ENCODE results near the gene ERC2. TPM values are rescaled to one million over a fixed set of nuclear protein-coding genes. Genes with fewer than 3 reads are reported as not detected.

The ERC2 gene
- total and polyA plus RNA-seq, 2 donors (not counting 3 experiments of a cell fraction or from before 2014, with no cell fraction given) = 5.6 to 15.5 TPM

DNA sequence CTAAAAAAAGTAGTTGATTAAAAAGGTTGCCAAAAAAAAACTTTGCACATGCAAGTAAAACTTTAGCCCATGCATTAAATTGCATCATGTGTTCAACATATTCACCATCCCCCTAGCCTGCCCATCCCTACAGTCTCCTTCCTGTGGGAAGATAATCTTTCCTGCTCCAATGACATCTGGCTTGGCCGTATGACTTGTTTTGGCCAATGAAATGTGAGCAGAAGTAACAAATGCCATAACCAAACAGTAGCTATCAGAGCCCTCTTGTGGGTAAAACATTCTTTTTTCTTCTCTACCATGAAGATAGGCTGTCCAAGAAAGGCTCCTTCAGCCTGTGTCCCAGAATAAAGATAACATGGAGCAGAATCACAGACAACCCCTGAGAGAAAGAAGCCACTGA is 15.3 kb downstream of the ERC2 start:
- no TSS peak for BruUV-seq (replicated peaks)
- TF ChIP-seq POLR2AphosphoS5 (IDR thresholded peaks at IDR 0.05; ENCODE audit: insufficient read depth, low read depth, low read length) = no peak
- TF ChIP-seq, protein P1, sequence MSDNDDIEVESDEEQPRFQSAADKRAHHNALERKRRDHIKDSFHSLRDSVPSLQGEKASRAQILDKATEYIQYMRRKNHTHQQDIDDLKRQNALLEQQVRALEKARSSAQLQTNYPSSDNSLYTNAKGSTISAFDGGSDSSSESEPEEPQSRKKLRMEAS (IDR thresholded peaks at IDR 0.05; ENCODE audit: insufficient read depth, insufficient read length) = no peak
- no peak for TF ChIP-seq GATA2 (IDR thresholded peaks at IDR 0.05; ENCODE audit: insufficient read depth, insufficient read length, low read depth, low read length)
- TF ChIP-seq, protein P2, sequence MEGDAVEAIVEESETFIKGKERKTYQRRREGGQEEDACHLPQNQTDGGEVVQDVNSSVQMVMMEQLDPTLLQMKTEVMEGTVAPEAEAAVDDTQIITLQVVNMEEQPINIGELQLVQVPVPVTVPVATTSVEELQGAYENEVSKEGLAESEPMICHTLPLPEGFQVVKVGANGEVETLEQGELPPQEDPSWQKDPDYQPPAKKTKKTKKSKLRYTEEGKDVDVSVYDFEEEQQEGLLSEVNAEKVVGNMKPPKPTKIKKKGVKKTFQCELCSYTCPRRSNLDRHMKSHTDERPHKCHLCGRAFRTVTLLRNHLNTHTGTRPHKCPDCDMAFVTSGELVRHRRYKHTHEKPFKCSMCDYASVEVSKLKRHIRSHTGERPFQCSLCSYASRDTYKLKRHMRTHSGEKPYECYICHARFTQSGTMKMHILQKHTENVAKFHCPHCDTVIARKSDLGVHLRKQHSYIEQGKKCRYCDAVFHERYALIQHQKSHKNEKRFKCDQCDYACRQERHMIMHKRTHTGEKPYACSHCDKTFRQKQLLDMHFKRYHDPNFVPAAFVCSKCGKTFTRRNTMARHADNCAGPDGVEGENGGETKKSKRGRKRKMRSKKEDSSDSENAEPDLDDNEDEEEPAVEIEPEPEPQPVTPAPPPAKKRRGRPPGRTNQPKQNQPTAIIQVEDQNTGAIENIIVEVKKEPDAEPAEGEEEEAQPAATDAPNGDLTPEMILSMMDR (IDR thresholded peaks at IDR 0.05; ENCODE audit: extremely low read depth in 1 of 2, insufficient read depth in 1 of 2, low read depth in 1 of 2, low read length in 2 of 2) = no peak
- TF ChIP-seq EZH2 (IDR thresholded peaks at IDR 0.05; ENCODE audit: borderline replicate concordance, low read depth, low read length, severe bottlenecking) = no peak
- no peak for TF ChIP-seq JUN (IDR thresholded peaks at IDR 0.05; ENCODE audit: borderline replicate concordance, insufficient read depth, insufficient read length, low read depth)
- no peak for TF ChIP-seq POLR2A (IDR thresholded peaks at IDR 0.05; ENCODE audit: low read depth, low read length)
- no peak for TF ChIP-seq MYC (IDR thresholded peaks at IDR 0.05; ENCODE audit: low read depth, low read length)
- TF ChIP-seq FOS (IDR thresholded peaks at IDR 0.05; ENCODE audit: borderline replicate concordance, insufficient read depth, low read length) = no peak
- H3K4me3 ChIP-seq (replicated peaks in 1 of 3; ENCODE audit: insufficient read depth in 1 of 3, low read depth in 1 of 3, low read length in 3 of 3) = no peak overlapping the region
- DNase-seq (ENCODE audit: low read depth, low spot score) (no peak), FAIRE-seq (no peak)
- H3K4me2 ChIP-seq (ENCODE audit: insufficient read depth, low read length) = no peak overlapping the region
- no peaks in the 10 kb centered on the region for H3K4me1 ChIP-seq (ENCODE audit: control insufficient read depth, extremely low read depth, insufficient read depth, low read length)
- intact Hi-C loops (cut with micrococcal nuclease) (no loop called here), dilution Hi-C loops (cut with MboI; ENCODE audit: extremely low pct_ligation_motif_present, low sequenced_read_pairs) (no loop called here)
- ChIA-PET CTCF (interaction anchor here (1.9 kb wide), 1 partner anchor 112 kb away, joined by 7 read pairs; no protein-coding TSS in a partner anchor), POLR2A (no interaction called here)
- H4K20me1 ChIP-seq (replicated peaks; ENCODE audit: control insufficient read depth, extremely low read depth, insufficient read depth, low read length) = no peaks in the 10 kb centered on the region
- H3K9me3 ChIP-seq (replicated peaks; ENCODE audit: control insufficient read depth, insufficient read depth, low read length) = no peaks in the 10 kb centered on the region
- H3K79me2 ChIP-seq (ENCODE audit: control insufficient read depth, insufficient read depth, low read length) = no peaks in the 10 kb centered on the region
- no peaks in the 10 kb centered on the region for H3K36me3 ChIP-seq (ENCODE audit: control insufficient read depth in 2 of 2, extremely low read depth in 1 of 2, insufficient read depth in 2 of 2, low read length in 2 of 2)
- H3K9me1 ChIP-seq (replicated peaks; ENCODE audit: control insufficient read depth, extremely low read depth, insufficient read depth, low read length) = no peaks in the 10 kb centered on the region
- no peak overlapping the region for H3K27ac ChIP-seq (ENCODE audit: insufficient read depth, low read depth, low read length)
- no peak overlapping the region for H2AFZ ChIP-seq (ENCODE audit: low read depth, low read length)
- H3K9ac ChIP-seq (replicated peaks; ENCODE audit: extremely low read depth, insufficient read depth, low read length) = no peak overlapping the region
- H3K27me3 ChIP-seq (ENCODE audit: control insufficient read depth in 2 of 2, insufficient read depth in 2 of 2, low read length in 2 of 2) = no peaks in the 10 kb centered on the region
